Neutrophil (primary cell): ENCODE results near the gene NATD1.

Experiments
- H3K27ac ChIP-seq: fragments of 200-600 bp; sonication (generic); 2 replicates; pipeline ENCODE4 v1.5.1; 2016; ENCODE audit warnings: mild to moderate bottlenecking, moderate library complexity
- H3K27me3 ChIP-seq: fragments of 200-600 bp; sonication (generic); 2 replicates; pipeline ENCODE4 v1.6.0; 2016; ENCODE audit warnings: mild to moderate bottlenecking
- H3K36me3 ChIP-seq: fragments of 200-600 bp; sonication (generic); 2 replicates; pipeline ENCODE4 v1.5.1; 2017
- H3K4me1 ChIP-seq, 2 experiments: fragments of 200-600 bp in 1 of 2; sonication (generic) in 1 of 2; 1 replicate in 1 of 2; 2 replicates in 1 of 2; pipeline versions ENCODE4 v1.5.1 to v1.6.1; 2013 to 2016; ENCODE audit warnings: low read depth in 1 of 2, low read length in 1 of 2, mild to moderate bottlenecking in 1 of 2, moderate library complexity in 1 of 2; ENCODE audit not compliant: control insufficient read depth in 1 of 2, insufficient read depth in 1 of 2
- H3K4me3 ChIP-seq, 2 experiments: fragments of 200-600 bp in 1 of 2; sonication (generic) in 1 of 2; 1 replicate in 1 of 2; 2 replicates in 1 of 2; pipeline ENCODE4 v1.5.1; 2013 to 2016; ENCODE audit warnings: low read depth in 1 of 2, low read length in 1 of 2, mild to moderate bottlenecking in 1 of 2, moderate library complexity in 1 of 2
- H3K9me3 ChIP-seq: fragments of 200-600 bp; sonication (generic); 2 replicates; pipeline ENCODE4 v1.5.1; 2016
- CTCF ChIP-seq: fragments of 200-600 bp; sonication (generic); IDR thresholded peaks from 2 replicates; pipeline ENCODE4 v1.5.1; 2016; ENCODE audit warnings: antibody characterized with exemption

NATD1 gene

DNA sequence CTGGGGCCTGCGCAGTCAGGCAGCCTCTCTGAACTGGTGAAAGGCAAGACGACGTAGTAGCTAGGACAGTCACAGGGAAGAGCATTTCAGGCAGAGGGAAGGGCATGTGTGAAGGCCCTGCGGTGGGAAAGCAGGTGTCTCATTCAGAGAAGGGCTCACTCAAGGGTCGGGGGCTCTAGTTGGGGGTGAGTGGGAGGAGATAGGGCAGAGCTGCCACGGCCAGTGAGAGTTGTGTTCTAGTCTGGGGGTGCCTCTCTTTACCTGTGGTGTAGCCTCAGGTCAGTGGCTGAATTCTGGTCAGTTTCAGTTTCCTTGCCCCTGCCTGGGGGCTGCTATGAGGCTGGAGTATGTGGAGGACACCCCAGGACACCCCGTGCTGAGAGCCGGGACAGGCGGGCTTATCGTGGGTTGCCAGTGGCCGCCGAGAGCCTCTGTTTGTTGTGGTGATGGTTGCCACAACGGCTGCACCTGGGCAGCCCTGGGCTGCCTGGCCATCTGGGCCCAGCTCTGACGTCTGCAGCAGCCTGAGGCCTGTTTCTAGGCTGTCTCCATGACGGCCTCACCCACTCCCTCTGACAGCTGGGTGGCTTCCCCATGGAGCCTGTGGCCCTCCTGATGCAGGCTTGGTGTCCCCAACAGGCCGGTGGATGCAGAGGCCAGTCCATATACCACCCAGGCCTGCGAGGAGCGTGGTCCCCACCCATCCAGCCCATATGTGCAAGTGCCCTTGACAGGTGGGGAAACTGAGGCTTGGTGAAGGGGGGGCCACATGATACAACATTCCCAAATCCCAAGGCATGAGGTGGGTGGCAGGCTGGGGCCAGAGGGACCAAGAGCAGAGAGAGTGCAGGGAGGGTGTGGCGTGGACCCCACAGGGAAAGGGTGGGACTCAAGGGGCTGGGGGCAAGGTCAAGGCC, 42.1 kb upstream of the NATD1 start:
- no peak for TF ChIP-seq CTCF
- H3K27ac ChIP-seq: peak overlapping the region; percentile 44

DNA sequence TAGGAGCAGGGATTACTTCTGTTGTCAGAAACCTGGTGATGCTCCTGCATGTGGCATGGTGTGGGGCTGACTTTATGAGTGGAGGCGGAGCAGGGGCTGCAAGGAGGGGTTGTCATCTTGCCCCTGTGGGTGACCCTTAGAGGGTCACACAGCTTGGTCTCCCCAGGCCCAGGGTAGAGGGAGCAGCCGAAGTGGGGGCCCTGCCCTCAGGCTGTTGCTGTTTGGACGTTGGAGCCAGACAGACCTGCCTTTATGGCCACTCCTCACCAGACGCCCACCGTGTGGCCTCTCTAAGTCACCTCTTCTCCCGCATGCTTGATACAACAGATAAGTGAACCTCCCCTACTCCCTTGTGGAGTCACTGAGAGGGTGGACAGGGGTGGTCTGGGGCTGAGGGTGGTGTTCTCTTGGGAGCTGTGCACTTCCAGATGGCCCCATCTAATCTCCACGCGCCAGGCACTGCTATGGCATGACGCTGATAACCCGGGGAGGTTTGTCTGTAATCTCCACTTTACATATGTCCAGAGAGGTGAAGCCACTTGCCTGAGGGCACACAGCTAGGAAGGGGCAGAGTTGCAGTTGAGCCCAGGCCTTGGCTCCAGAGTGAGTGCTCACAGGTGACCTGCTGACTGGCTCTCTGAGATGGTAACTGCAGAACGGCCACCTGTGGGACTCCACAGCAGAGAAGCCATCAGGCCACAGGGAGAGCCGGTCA, 41.3 kb upstream of the NATD1 start:
- H3K4me3 ChIP-seq: no peak overlapping the region
- peaks cover 80% of the 10 kb centered on the region for H3K36me3 ChIP-seq
- H3K4me1 ChIP-seq: peaks cover 30 to 33% of the 10 kb centered on the region in 2 experiments
- H3K27ac ChIP-seq: peak overlapping the region; percentile 44
- no peak for TF ChIP-seq CTCF
- H3K27me3 ChIP-seq: peaks cover 6% of the 10 kb centered on the region
- no peaks in the 10 kb centered on the region for H3K9me3 ChIP-seq

More for the DNA sequence above, 42.1 kb upstream of the NATD1 start:
- Histone ChIP-seq H3K9me3 (no peaks in the 10 kb centered on the region), H3K4me1 (peaks cover 21 to 25% of the 10 kb centered on the region in 2 experiments), H3K36me3 (peaks cover 80% of the 10 kb centered on the region), H3K27me3 (peaks cover 4% of the 10 kb centered on the region), H3K4me3 (no peak overlapping the region)

DNA sequence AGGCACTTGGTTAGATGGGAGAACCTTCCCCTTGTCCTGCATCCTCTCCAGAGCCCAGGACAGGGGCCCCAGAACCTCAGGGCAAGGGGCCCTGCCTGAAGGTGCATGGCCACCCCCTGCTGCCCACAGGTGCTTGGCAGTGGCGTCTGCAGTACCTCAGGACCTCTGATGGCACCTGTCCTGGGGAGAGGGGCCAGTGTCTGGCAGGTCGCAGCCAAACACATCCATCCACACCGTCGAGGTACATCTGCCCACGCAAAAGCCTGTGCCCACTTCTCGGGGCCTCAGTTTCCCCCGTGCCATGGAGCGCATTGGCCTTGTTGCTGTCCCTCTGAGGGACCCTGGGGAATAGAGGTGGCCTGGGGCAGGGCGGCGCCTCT, 40.6 kb upstream of the NATD1 start:
- Histone ChIP-seq H3K27me3 (peaks cover 6% of the 10 kb centered on the region), H3K4me3 (no peak overlapping the region), H3K4me1 (peaks cover 36 to 40% of the 10 kb centered on the region in 2 experiments), H3K9me3 (no peaks in the 10 kb centered on the region), H3K36me3 (peaks cover 75% of the 10 kb centered on the region), H3K27ac (peak overlapping the region; percentile 45)
- no peak for TF ChIP-seq CTCF

GRCh38 chr17:21292867-21293830, 39.9 kb upstream of the NATD1 start:
- no peak for TF ChIP-seq CTCF
- H3K4me3 ChIP-seq: no peak overlapping the region
- peaks cover 68% of the 10 kb centered on the region for H3K36me3 ChIP-seq
- peaks cover 6% of the 10 kb centered on the region for H3K27me3 ChIP-seq
- peak overlapping the region; percentile 45 for H3K27ac ChIP-seq
- H3K9me3 ChIP-seq: no peaks in the 10 kb centered on the region
- H3K4me1 ChIP-seq: peaks cover 43 to 46% of the 10 kb centered on the region in 2 experiments

GRCh38 chr17:21291862-21292261, 38.7 kb upstream of the NATD1 start:
- no peak for TF ChIP-seq CTCF
- Histone ChIP-seq H3K4me1 (peaks cover 51 to 54% of the 10 kb centered on the region in 2 experiments), H3K36me3 (peaks cover 56% of the 10 kb centered on the region), H3K27ac (peak overlapping the region; percentile 45), H3K27me3 (peaks cover 6% of the 10 kb centered on the region), H3K4me3 (no peak overlapping the region), H3K9me3 (no peaks in the 10 kb centered on the region)
